K562 (cell line): ENCODE results near the gene NEDD8. TPM values are rescaled to one million over a fixed set of nuclear protein-coding genes. Genes with fewer than 3 reads are reported as not detected.
A peak's percentile ranks its signal among the peaks of the same experiment; 100 is the strongest.

Source experiments
- CEBPG ChIP-seq, 3 experiments: fragments of 200-800 bp in 1 of 3; sonication (Bioruptor generic) in 1 of 3; sonication (generic) in 1 of 3; formaldehyde crosslinking in 1 of 3; IDR thresholded peaks in 2 of 3; conservative IDR thresholded peaks in 1 of 3; 2 replicates each; pipeline versions ENCODE4 v1.6.1 to v1.8.0; 2016 to 2022; ENCODE audit warnings: missing compliant biosample characterization in 2 of 3, missing genetic modification characterization in 2 of 3, mild to moderate bottlenecking in 1 of 3, missing genetic modification reagents in 1 of 3
- FOXK2 ChIP-seq, 2 experiments: fragments of 450-650 bp; IDR thresholded peaks in 1 of 2; conservative IDR thresholded peaks in 1 of 2; 2 replicates each; pipeline ENCODE4 v1.6.1; 2016; ENCODE audit warnings: low read depth in 2 of 2, mild to moderate bottlenecking in 1 of 2
- MGA ChIP-seq: fragments of 450-650 bp; IDR thresholded peaks from 2 replicates; pipeline ENCODE4 v1.6.1; 2016; ENCODE audit warnings: mild to moderate bottlenecking, moderate library complexity
- NFIC ChIP-seq: fragments of 450-650 bp; IDR thresholded peaks from 2 replicates; pipeline ENCODE4 v1.6.1; 2017; ENCODE audit warnings: mild to moderate bottlenecking, inconsistent platforms
- NR2C2 ChIP-seq, 2 experiments: fragments of 200-800 bp in 1 of 2; sonication (Bioruptor generic) in 1 of 2; sonication (generic) in 1 of 2; formaldehyde crosslinking in 1 of 2; IDR thresholded peaks; 2 replicates each; pipeline versions ENCODE4 v1.6.1 to v1.8.0; 2016 to 2022; ENCODE audit warnings: mild to moderate bottlenecking in 1 of 2, missing compliant biosample characterization in 1 of 2, missing genetic modification characterization in 1 of 2, missing genetic modification reagents in 1 of 2
- RBFOX2 ChIP-seq: fragments of 200-400 bp; formaldehyde crosslinking; IDR thresholded peaks from 2 replicates; pipeline ENCODE4 v1.6.1; 2017; ENCODE audit warnings: low read depth, mild to moderate bottlenecking, low read length, moderate library complexity
- ZNF41 ChIP-seq: fragments of 250-450 bp; sonication (Bioruptor Pico); conservative IDR thresholded peaks from 2 replicates; pipeline ENCODE4 v1.4.0; 2020; ENCODE audit warnings: mild to moderate bottlenecking
- polyA plus RNA-seq, 8 experiments: library from polyadenylated mRNA; depleted of rRNA in 4 of 8; stranded (reverse) in 5 of 8; unstranded in 3 of 8; fragments of >200 nt; fragmentation: Nextera tagmentation in 2 of 8; fragmentation: Illumina TruSeq in 1 of 8; extraction: Ambion mirVana in 2 of 8; extraction: Trizol in 1 of 8; gene quantifications; 2 replicates each; pipeline versions ENCODE4 v1.2.1 to v1.2.3, GENCODE V29; 2011 to 2014; ENCODE audit warnings: inconsistent platforms in 1 of 8, missing spikeins in 1 of 8
- total RNA-seq, 7 experiments: library from RNA; depleted of rRNA in 6 of 7; stranded (reverse); fragments of >200 nt in 6 of 7; fragmentation: Illumina TruSeq in 2 of 7; extraction: Trizol in 2 of 7; gene quantifications; 2 replicates each; pipeline versions ENCODE4 v1.2.1 to v1.2.3, GENCODE V29; 2011 to 2021; ENCODE audit warnings: low replicate concordance in 1 of 7
- TF ChIP-seq, protein P1 (sequence below), 2 experiments: fragments of 200-800 bp in 1 of 2; sonication (Bioruptor generic) in 1 of 2; sonication (generic) in 1 of 2; formaldehyde crosslinking in 1 of 2; IDR thresholded peaks in 1 of 2; conservative IDR thresholded peaks in 1 of 2; 2 replicates each; pipeline versions ENCODE4 v1.5.0 to v1.6.1; 2016 to 2020; ENCODE audit warnings: missing compliant biosample characterization in 1 of 2, missing genetic modification characterization in 1 of 2, missing genetic modification reagents in 1 of 2
- TF ChIP-seq, protein P2 (sequence below): fragments of 450-650 bp; IDR thresholded peaks from 2 replicates; pipeline ENCODE4 v1.6.1; 2018; ENCODE audit not compliant: partially characterized antibody

Gene NEDD8
- total and polyA plus RNA-seq, 9 of the 15 experiments (the other 6 are each of a cell fraction or from before 2014, with no cell fraction given): 142 to 691 (median 260) TPM

DNA sequence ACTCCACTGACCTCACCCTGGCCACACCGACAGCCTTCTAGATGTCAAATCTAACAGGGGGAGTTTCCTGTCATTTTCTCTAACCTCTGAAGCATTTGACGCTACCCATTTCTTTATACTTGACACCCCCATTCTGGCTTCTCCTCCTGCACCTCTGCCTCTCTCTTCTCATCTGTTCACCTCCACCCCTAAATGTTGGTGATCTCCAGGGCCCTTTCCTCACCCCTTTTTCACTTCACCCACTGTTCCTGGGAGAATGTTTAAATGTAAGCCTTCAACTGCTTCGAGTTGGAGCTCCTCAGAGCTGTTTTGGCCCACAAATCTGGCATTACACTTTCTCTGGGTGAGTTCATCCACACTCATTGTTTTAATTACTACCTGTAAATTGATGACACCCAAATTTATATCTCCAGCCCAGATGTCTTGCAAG lies 39.7 kb upstream of the NEDD8 start (continued):
- no peak for TF ChIP-seq RBFOX2
- no peak for TF ChIP-seq ZNF41 (CRISPR knock-in tag)
- TF ChIP-seq MGA: 0 out of 2 replicates have a peak, but pooled peaks have one; percentile 58
- TF ChIP-seq, protein P1, sequence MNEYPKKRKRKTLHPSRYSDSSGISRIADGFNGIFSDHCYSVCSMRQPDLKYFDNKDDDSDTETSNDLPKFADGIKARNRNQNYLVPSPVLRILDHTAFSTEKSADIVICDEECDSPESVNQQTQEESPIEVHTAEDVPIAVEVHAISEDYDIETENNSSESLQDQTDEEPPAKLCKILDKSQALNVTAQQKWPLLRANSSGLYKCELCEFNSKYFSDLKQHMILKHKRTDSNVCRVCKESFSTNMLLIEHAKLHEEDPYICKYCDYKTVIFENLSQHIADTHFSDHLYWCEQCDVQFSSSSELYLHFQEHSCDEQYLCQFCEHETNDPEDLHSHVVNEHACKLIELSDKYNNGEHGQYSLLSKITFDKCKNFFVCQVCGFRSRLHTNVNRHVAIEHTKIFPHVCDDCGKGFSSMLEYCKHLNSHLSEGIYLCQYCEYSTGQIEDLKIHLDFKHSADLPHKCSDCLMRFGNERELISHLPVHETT (CRISPR knock-in tag; conservative IDR thresholded peaks at IDR 0.05 in 1 of 2, IDR thresholded peaks at IDR 0.05 in 1 of 2): peak in 1 of 2 experiments; percentile 34; a peak in 1 of 4 replicates
- no peak for TF ChIP-seq CEBPG (CRISPR knock-in tag; IDR thresholded peaks at IDR 0.05)
- TF ChIP-seq CEBPG (tag; conservative IDR thresholded peaks at IDR 0.05 in 1 of 2, IDR thresholded peaks at IDR 0.05 in 1 of 2): no peak
- TF ChIP-seq NR2C2 (CRISPR knock-in tag; IDR thresholded peaks at IDR 0.05): no peak
- 0 out of 2 replicates have a peak, but pooled peaks have one; percentile 24 for TF ChIP-seq NR2C2 (tag; IDR thresholded peaks at IDR 0.05)
- no peak for TF ChIP-seq NFIC
- 0 out of 4 replicates have a peak, but pooled peaks of 1 of the 2 experiments have one; percentile 47 for TF ChIP-seq FOXK2 (conservative IDR thresholded peaks at IDR 0.05 in 1 of 2, IDR thresholded peaks at IDR 0.05 in 1 of 2; ENCODE audit: low read depth in 2 of 2)
- TF ChIP-seq, protein P2, sequence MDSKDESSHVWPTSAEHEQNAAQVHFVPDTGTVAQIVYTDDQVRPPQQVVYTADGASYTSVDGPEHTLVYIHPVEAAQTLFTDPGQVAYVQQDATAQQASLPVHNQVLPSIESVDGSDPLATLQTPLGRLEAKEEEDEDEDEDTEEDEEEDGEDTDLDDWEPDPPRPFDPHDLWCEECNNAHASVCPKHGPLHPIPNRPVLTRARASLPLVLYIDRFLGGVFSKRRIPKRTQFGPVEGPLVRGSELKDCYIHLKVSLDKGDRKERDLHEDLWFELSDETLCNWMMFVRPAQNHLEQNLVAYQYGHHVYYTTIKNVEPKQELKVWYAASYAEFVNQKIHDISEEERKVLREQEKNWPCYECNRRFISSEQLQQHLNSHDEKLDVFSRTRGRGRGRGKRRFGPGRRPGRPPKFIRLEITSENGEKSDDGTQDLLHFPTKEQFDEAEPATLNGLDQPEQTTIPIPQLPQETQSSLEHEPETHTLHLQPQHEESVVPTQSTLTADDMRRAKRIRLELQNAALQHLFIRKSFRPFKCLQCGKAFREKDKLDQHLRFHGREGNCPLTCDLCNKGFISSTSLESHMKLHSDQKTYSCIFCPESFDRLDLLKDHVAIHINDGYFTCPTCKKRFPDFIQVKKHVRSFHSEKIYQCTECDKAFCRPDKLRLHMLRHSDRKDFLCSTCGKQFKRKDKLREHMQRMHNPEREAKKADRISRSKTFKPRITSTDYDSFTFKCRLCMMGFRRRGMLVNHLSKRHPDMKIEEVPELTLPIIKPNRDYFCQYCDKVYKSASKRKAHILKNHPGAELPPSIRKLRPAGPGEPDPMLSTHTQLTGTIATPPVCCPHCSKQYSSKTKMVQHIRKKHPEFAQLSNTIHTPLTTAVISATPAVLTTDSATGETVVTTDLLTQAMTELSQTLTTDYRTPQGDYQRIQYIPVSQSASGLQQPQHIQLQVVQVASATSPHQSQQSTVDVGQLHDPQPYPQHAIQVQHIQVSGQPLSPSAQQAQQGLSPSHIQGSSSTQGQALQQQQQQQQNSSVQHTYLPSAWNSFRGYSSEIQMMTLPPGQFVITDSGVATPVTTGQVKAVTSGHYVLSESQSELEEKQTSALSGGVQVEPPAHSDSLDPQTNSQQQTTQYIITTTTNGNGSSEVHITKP: peak; percentile 94
